AG08396 (cell line): ENCODE results near the gene CDC34.
"Not testable (repeated sequence)": the region's sequence is repeated elsewhere in the genome, so short reads cannot be mapped to it uniquely, and the experiment has no call there.

Source experiments
- DNase-seq: peaks from one replicate; pipeline ENCODE4 v3.0.0; 2012; ENCODE audit warnings: low spot score, mixed read lengths

CDC34 gene

DNA sequence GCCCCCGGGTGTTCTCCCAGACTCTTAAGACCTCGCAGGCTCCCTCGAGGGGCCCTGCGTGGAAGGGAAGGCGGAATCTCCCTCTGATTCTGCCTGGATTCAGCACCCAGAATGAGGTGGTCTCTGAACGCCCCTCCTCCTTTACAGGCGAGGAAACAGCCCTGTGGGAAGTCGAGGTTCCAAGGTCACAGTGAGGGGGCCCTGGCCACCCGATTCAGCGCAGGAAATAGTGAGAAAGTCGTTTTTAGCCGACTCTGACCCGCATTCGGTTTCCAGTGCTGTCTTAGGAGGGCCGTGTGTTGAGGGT, 41.9 kb downstream of the CDC34 start:
- no peak for DNase-seq

DNA sequence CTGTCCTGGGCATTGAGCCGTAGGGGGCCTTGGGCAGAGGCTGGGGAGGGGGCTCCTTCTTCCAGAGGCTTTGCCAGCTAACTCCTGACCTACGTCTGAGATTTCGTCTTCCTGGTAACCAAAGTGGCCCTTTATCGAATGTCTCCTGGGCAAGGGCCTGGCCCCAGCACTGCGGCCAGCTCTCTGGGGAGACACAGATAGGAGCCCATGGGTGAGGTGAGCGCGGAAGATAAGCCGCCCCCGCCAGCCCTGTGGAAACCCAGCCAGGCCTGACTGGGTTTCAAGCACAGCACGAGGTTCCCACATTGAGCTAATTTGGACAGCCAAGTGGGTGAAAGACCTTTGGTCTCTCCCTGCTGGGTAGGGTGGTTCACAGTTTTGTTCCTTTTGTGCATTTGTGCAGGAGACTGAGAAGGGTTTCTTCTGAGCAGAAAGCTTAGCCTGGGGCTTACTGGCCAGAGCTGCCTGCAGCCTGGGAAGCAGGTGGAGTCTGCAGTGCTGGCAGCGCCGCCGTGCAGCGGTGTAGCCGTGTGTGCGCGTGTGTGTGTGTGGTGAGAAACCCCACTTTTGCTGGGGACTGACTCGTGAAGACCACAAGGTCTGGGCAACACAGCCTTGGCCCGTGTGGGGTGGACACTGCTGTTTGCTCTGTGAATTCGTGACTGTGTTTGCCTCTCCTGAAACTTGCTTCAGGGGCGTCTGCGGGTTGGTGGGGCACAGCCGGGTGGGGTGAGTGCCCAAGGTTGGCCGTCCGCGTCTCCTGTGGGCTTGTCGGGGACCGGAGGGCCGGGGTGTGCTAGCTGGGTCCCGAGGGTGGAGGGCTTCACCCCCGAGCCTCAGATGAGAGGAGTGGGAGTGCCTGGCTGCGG, 43.3 kb downstream of the CDC34 start:
- DNase-seq = no peak

- DNase-seq = peak; percentile 71
Measured at GRCh38 chr19:575527-576506, 44.3 kb downstream of the CDC34 start.

DNA sequence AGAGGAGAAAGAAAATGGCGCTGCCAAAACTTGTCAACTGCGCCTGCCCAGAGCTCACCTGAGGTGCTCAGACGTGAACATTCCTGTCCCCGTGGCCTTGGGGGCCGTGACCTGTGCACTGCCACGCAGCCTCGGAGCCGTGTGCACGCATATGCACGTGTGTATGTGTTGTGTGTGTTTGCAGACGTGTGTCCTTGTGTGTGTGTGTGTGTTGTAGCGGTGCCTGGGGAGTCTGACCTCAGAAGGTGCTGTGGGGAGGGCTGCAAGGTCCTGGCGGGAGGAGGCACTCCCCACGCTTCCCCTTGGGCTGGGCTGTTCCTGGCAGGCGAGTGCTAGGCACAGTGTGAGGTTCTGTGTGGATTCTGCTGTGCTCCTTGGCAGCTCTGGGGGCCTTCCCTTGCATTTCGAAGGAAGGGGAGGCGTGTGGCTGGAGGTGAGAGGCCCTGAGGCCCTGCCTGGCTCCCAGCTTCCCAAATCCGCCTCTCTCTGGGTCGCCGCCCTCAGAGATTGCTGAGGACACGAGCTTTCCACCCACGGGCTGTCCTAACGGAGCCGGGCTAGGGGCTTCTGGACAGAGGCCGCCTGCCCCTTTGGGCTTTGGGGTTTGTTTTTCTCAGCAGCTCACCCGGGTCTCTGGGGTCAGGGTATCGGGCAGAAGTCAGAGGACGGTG, 45.3 kb downstream of the CDC34 start:
- no peak for DNase-seq

- DNase-seq = no peak
Measured at GRCh38 chr19:577439-578392, 46.2 kb downstream of the CDC34 start.

DNA sequence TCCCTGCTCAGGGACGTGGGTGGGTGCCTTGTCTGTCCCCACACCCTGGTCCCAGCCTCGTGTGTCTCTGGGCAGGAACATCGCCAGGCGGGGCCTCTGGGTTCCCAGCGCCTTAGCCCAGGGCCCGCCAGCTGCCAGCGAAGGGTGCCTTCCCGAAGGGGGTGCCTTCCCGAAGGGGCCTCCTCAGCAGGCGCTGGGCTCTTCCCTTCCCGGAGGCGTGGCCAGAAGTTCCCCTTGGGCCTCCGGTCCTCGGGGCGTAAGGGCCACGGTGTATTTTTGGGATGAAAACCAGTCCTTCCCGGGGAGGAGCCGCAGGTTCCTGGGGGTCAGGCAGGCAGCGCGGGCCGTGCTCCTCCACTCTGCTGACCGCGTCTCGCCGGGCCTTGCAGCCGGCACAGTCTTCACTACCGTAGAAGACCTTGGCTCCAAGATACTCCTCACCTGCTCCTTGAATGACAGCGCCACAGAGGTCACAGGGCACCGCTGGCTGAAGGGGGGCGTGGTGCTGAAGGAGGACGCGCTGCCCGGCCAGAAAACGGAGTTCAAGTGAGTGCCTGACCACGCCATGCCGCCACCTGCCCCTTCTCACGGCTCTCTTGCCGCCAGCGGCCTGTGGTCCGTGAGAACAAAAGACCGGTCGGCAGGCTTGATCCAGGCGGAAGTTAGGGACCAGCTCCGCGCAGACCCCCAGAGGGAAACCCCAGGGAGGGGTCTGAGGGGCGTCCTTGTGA, 47.7 kb downstream of the CDC34 start:
- no peak for DNase-seq

DNA sequence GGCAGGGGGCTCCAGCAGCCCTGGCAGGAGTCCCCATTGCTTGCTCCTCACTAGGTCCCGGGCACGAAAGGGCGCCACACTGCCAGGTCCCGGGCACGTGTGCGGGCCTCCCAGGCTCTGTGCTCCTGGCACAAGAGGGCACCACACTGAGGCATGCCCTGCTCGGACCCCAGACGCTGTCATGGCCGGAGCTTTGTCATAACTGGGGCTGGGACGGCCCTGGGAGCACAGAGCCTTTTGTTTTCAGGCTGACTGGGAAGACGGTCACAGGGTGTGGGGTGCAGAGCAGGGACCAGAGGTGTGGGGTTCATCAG, 48.2 kb downstream of the CDC34 start:
- DNase-seq = no peak

- no peak for DNase-seq
Measured at GRCh38 chr19:580274-580835, 48.8 kb downstream of the CDC34 start.

GRCh38 chr19:581399-582111, 50.0 kb downstream of the CDC34 start:
- DNase-seq = no peak

DNA sequence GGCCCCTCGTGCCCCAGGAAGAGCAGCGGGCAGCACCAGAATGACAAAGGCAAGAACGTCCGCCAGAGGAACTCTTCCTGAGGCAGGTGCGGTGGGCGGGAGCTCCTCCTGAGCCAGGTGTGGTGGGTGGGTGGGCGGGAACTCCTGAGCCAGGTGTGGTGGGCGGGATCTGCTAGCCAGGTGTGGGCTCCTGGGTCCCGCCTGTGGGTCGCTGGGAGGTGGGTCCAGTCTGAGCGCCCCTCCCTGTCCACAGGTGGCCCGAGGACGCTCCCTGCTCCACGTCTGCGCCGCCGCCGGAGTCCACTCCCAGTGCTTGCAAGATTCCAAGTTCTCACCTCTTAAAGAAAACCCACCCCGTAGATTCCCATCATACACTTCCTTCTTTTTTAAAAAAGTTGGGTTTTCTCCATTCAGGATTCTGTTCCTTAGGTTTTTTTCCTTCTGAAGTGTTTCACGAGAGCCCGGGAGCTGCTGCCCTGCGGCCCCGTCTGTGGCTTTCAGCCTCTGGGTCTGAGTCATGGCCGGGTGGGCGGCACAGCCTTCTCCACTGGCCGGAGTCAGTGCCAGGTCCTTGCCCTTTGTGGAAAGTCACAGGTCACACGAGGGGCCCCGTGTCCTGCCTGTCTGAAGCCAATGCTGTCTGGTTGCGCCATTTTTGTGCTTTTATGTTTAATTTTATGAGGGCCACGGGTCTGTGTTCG, 51.1 kb downstream of the CDC34 start:
- peak; percentile 64 for DNase-seq

DNA sequence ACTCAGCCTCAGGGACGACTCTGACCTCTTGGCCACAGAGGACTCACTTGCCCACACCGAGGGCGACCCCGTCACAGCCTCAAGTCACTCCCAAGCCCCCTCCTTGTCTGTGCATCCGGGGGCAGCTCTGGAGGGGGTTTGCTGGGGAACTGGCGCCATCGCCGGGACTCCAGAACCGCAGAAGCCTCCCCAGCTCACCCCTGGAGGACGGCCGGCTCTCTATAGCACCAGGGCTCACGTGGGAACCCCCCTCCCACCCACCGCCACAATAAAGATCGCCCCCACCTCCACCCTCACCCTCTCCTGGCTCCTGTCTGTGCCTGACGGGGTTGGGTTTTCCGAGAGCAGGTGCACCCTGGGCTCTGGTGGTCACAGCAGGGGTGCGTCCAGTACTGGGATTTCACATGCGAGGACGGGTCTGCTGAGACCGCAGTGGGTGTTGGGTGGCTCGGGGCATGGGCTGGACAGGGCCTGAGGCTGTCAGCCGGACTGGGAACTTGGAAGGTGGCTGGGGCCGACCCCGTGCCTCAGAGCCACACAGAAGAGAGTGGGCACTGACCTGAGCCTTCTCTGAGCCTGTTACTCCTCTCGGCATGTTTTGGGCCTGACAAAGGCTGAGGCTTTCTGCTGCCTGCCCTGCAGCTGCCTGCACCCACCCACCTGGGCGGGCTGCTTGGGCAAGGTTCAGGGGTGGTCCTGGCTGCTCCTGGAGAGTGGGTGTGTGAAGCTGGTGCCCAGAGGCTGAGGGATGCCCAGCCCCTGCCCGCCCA, 51.8 kb downstream of the CDC34 start:
- DNase-seq = no peak

- DNase-seq = no peak
Measured at GRCh38 chr19:583968-584239, 52.3 kb downstream of the CDC34 start.

DNA sequence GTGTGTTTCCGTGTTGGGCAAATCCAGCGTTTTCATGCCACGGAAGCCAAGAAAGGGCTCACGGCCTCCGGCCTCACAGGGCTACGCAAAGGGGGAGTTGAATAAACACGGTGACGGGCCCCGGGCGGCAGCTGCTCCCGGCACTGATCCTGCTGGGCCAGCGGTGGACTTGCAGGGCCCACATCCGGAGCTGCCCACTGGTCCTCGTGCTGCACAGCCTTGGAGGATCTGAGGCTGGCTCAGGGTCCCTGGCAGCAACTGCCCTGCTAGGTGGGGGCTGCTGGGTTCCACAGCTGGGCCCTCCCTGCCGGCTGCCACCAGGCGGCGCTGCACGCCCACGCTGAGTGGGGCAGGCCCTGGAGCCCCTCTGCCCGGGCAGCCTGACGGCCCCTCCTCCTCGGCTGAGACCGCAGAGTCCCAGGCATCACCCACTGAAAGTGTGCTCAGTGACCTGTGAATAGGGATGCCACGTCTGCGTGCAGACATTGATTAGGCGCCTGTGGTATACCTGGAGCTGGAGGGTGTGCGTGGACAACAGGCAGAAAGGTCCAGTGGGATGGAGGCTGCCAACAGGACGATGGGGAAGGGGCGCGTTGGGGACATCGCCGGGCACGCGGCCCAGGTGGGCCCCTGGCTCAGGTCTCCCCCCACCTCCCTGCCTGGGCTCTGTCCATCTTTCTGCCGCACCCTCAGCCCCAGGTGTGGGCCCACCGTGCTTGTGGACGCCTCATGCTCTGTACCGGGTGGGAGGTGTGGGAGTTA, 52.9 kb downstream of the CDC34 start:
- peak; percentile 83 for DNase-seq

GRCh38 chr19:585146-585545, 53.6 kb downstream of the CDC34 start:
- DNase-seq = not testable (repeated sequence)

GRCh38 chr19:585551-586110, 54.1 kb downstream of the CDC34 start:
- no peak for DNase-seq

DNA sequence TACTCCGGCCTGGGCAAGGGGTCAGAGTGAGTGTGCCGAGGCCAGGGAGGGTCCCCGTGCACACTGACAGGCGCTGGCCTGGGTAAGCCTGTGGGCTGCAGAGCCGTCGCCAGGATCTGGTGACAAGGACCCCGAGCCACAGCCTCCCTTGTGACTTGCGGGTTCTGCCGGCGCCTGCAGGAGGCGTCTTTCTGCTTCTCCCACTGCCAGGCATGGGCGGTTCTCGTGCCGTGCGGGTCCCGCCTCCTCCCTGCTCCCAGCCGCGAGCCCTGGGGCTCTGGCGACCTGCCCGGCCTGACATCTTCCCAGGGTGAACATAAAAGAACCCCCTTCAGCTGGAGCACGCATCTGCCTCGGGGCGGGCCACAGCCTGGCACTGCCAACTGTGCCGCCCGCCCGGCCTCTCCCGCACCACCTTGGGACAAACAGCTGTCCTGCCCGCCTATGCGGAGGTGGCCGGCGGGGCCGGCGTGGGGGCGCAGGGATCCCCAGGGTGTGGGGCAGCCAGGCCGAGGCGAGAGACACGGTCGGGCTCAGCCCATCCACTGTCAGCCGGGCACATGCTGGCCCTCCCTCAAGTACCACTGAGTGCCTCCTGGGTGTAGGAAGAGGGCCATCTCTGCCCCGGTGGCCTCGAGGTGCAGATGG, 56.7 kb downstream of the CDC34 start:
- DNase-seq = peak; percentile 91
